ENCODE measurements around the gene NPLOC4.
A peak's percentile ranks its signal among the peaks of the same experiment; 100 is the strongest.

The NPLOC4 gene

DNA sequence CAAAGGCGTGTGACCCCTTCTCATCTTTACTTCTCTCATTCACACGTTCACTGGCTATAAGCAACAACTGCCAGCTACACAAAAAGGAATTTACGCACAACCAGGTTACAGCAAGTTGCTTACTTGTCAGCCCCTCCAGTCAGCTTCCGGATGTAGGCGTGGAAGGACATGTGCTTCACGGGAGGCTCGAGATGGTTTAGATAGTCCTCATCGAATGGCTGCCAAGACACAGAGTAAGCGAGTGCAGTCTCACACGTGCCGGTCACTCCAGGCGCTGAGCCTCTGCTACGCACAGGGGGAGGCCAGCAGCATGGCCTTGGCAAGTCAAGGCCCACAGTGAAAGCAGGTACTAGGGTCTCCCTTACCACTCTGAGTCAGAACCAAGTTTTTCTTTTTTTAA, 28.3 kb downstream of the NPLOC4 start:
- no peaks in the 10 kb centered on the region for H3K27me3 Mint-ChIP-seq (ENCODE audit: low read depth, poor library complexity)
- TF ChIP-seq, protein P1, sequence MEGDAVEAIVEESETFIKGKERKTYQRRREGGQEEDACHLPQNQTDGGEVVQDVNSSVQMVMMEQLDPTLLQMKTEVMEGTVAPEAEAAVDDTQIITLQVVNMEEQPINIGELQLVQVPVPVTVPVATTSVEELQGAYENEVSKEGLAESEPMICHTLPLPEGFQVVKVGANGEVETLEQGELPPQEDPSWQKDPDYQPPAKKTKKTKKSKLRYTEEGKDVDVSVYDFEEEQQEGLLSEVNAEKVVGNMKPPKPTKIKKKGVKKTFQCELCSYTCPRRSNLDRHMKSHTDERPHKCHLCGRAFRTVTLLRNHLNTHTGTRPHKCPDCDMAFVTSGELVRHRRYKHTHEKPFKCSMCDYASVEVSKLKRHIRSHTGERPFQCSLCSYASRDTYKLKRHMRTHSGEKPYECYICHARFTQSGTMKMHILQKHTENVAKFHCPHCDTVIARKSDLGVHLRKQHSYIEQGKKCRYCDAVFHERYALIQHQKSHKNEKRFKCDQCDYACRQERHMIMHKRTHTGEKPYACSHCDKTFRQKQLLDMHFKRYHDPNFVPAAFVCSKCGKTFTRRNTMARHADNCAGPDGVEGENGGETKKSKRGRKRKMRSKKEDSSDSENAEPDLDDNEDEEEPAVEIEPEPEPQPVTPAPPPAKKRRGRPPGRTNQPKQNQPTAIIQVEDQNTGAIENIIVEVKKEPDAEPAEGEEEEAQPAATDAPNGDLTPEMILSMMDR (IDR thresholded peaks at IDR 0.05): no peak
- no peak overlapping the region for H3K4me3 Mint-ChIP-seq
- peaks cover 56% of the 10 kb centered on the region for H3K36me3 Mint-ChIP-seq (ENCODE audit: low read depth)
- H3K27ac Mint-ChIP-seq: no peak overlapping the region
- H3K9me3 Mint-ChIP-seq: no peaks in the 10 kb centered on the region
- no peaks in the 10 kb centered on the region for H3K4me1 Mint-ChIP-seq
- no peak for DNase-seq

DNA sequence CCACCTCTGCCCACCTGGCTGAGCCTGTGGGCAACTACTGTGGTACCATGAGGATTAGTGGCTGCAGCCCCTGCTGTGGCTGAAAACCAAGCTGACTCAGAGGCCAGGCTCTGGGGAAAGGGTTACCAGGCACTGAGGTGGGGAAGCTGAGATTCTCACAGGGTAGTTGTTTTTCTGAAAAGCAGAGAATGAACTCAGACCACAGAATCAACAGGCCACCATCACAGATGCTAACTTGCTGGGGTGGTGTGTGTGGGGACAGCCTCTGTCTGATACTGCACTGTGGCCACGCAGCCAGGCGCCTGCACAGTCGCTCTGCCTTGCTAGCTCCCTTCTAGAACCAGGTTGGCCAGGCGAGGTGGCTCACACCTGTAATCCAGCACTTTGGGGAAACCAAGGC, 28.8 kb downstream of the NPLOC4 start:
- Mint-ChIP-seq H3K27me3 (ENCODE audit: low read depth, poor library complexity) (no peaks in the 10 kb centered on the region), H3K4me3 (no peak overlapping the region), H3K9me3 (no peaks in the 10 kb centered on the region), H3K27ac (no peak overlapping the region), H3K36me3 (ENCODE audit: low read depth) (peaks cover 53% of the 10 kb centered on the region), H3K4me1 (no peaks in the 10 kb centered on the region)
- TF ChIP-seq, protein P1 (IDR thresholded peaks at IDR 0.05): no peak
- DNase-seq: no peak

DNA sequence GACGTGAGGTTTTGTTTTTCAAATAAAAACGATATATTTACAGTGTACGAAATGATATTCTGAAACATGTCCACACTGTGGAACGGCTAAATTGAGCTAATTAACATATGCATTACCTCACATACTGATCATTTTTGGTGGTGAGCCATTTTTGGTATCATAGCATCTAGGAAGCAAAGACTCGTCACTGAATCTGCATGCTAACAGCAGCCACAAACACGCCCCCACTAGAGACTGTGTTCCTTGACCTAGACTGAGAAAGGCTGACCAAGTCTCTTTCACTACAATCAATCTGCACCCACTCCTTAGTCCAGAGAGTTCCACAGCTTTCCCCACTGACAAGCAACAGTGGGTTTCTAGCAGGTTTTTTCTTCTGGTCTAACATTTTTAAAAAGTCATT, 29.5 kb downstream of the NPLOC4 start:
- Mint-ChIP-seq H3K9me3 (no peaks in the 10 kb centered on the region), H3K27ac (no peak overlapping the region), H3K27me3 (ENCODE audit: low read depth, poor library complexity) (no peaks in the 10 kb centered on the region), H3K4me1 (no peaks in the 10 kb centered on the region), H3K4me3 (no peak overlapping the region), H3K36me3 (ENCODE audit: low read depth) (peaks cover 50% of the 10 kb centered on the region)
- DNase-seq: no peak
- TF ChIP-seq, protein P1 (IDR thresholded peaks at IDR 0.05): no peak

DNA sequence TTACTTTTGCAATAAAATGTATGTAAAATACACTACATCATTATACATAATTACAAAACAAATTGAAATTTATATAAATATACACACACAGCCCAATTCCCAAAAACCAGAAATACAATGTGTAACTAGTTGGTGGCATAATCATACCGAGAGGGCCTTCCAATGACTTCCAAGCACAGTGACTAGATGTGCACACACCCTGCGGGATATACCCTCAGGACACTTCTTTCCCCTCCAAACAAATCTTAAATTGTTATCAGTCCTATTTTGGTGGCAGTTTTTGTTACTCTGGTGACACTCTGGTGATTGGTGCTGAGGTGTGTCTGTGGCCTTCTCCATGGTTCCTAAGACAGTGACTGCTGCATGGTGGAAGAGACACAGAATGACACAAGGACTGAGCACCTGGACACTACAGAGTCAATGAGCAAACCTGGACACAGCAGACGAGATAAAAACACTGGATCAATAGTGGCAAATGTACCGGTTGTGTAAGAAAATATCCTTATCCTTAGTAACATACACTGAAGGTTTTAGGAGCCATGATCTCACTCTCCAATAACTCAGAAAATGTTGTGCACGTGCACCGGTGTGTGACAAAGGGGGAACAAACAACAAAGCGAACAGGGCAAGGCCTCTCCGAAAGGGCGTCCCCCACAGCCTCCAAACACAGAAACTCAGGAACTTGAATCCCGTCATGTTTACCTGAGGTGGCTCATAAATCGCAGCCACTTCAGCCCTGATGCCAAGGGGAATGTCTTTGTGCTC, 32.9 kb downstream of the NPLOC4 start:
- no peaks in the 10 kb centered on the region for H3K27me3 Mint-ChIP-seq (ENCODE audit: low read depth, poor library complexity)

DNA sequence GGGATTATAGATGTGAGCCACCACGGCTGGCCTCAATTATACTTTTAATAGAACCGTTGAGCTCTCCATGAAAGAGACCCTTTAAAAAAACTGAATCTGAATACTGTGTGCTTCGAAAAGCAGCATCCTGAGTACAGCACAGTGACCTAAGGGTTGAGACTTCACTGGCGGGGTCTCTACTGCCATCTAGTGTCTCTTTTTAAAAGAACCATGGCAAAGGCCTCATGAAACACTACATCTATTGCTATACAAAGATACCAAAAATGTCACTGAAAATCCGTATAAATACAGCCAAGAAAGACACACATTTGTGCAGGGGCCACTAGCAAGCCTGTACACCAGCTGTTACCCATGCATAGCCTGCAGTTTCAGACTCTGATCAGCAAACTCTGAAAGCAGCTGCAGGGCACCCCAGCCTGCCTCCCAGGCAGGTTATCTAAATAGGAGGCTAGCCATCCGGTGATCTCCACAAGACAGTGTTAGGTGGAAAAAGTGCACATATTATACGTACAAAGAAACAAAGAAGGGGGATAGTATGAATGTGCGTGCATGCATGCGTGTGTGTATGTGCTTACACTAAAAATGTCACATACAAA, 35.3 kb downstream of the NPLOC4 start:
- peaks cover 56% of the 10 kb centered on the region for H3K36me3 Mint-ChIP-seq (ENCODE audit: low read depth)
- H3K4me3 Mint-ChIP-seq: no peak overlapping the region
- TF ChIP-seq, protein P1 (IDR thresholded peaks at IDR 0.05): peak; percentile 85

More for the DNA sequence above, 32.9 kb downstream of the NPLOC4 start:
- DNase-seq: no peak
- peak overlapping the region; percentile 91 for H3K27ac Mint-ChIP-seq
- H3K4me3 Mint-ChIP-seq: no peak overlapping the region
- no peaks in the 10 kb centered on the region for H3K9me3 Mint-ChIP-seq
- H3K36me3 Mint-ChIP-seq (ENCODE audit: low read depth): peaks cover 49% of the 10 kb centered on the region
- TF ChIP-seq, protein P1 (IDR thresholded peaks at IDR 0.05): no peak
- H3K4me1 Mint-ChIP-seq: no peaks in the 10 kb centered on the region

More for the DNA sequence above, 35.3 kb downstream of the NPLOC4 start:
- no peaks in the 10 kb centered on the region for H3K27me3 Mint-ChIP-seq (ENCODE audit: low read depth, poor library complexity)
- no peak overlapping the region for H3K27ac Mint-ChIP-seq
- H3K4me1 Mint-ChIP-seq: no peaks in the 10 kb centered on the region
- peak; percentile 42 for DNase-seq
- no peaks in the 10 kb centered on the region for H3K9me3 Mint-ChIP-seq

Measured in nephron progenitor cell (in vitro differentiated cells).